Mesendoderm (in vitro differentiated cells): ENCODE measurements around the gene SBK2.
A peak's percentile ranks its signal among the peaks of the same experiment; 100 is the strongest.

Experiments
- DNase-seq: peaks from one replicate; pipeline ENCODE4 v3.0.0; 2013
- H2AK5ac ChIP-seq: 2 replicates; pipeline ENCODE4 v1.6.1; 2013; ENCODE audit warnings: low read length, inconsistent platforms
- H2BK120ac ChIP-seq: 2 replicates; pipeline ENCODE4 v1.6.1; 2013; ENCODE audit warnings: low read depth, mild to moderate bottlenecking, low read length, moderate library complexity, mixed read lengths
- H2BK15ac ChIP-seq: replicated peaks from 2 replicates; pipeline ENCODE4 v1.6.1; 2013; ENCODE audit warnings: low read depth, mild to moderate bottlenecking, moderate library complexity
- H2BK5ac ChIP-seq: 2 replicates; pipeline ENCODE4 v1.6.1; 2013; ENCODE audit warnings: low read length, inconsistent platforms
- H3K18ac ChIP-seq: 2 replicates; pipeline ENCODE4 v1.6.1; 2013; ENCODE audit warnings: mild to moderate bottlenecking, low read length, mixed read lengths
- H3K23ac ChIP-seq: one replicate; pipeline ENCODE4 v1.6.1; 2013; ENCODE audit warnings: low read length
- H3K27ac ChIP-seq: 2 replicates; pipeline ENCODE4 v1.5.1; 2013; ENCODE audit warnings: low read depth, mild to moderate bottlenecking, inconsistent platforms, low read length, moderate library complexity
- H3K27me3 ChIP-seq: 2 replicates; pipeline ENCODE4 v1.6.1; 2013; ENCODE audit warnings: low read length, control low read depth, mild to moderate bottlenecking, inconsistent platforms; ENCODE audit not compliant: insufficient read depth, poor library complexity
- H3K36me3 ChIP-seq: 2 replicates; pipeline ENCODE4 v1.6.1; 2013; ENCODE audit warnings: low read length, inconsistent platforms; ENCODE audit not compliant: control insufficient read depth, insufficient read depth
- H3K4ac ChIP-seq: one replicate; pipeline ENCODE4 v1.6.1; 2013; ENCODE audit warnings: low read depth, mild to moderate bottlenecking, low read length, moderate library complexity
- H3K4me1 ChIP-seq: 2 replicates; pipeline ENCODE4 v1.6.1; 2013; ENCODE audit warnings: low read depth, low read length, inconsistent platforms; ENCODE audit not compliant: control insufficient read depth
- H3K4me2 ChIP-seq: 2 replicates; pipeline ENCODE4 v1.6.1; 2013; ENCODE audit warnings: low read length
- H3K4me3 ChIP-seq: 2 replicates; pipeline ENCODE4 v1.5.1; 2013; ENCODE audit warnings: mild to moderate bottlenecking, low read length
- H3K56ac ChIP-seq: one replicate; pipeline ENCODE4 v1.6.1; 2013; ENCODE audit warnings: low read length
- H3K79me1 ChIP-seq: 2 replicates; pipeline ENCODE4 v1.6.1; 2013; ENCODE audit warnings: low read length, inconsistent platforms
- H3K79me2 ChIP-seq: 2 replicates; pipeline ENCODE4 v1.6.1; 2013; ENCODE audit warnings: mild to moderate bottlenecking, low read length; ENCODE audit not compliant: control insufficient read depth, insufficient read depth
- H3K9ac ChIP-seq: 2 replicates; pipeline ENCODE4 v1.6.1; 2013; ENCODE audit warnings: low read length, inconsistent platforms
- H4K5ac ChIP-seq: one replicate; pipeline ENCODE4 v1.6.1; 2013; ENCODE audit warnings: low read length
- H4K8ac ChIP-seq: one replicate; pipeline ENCODE4 v1.6.1; 2013; ENCODE audit warnings: low read depth, mild to moderate bottlenecking, control low read depth, low read length, moderate library complexity
- WGBS: extraction: QIAGEN DNeasy Blood & Tissue Kit; methylation state at CpG from one replicate; pipeline ENCODE4 v1.1.7; 2013; ENCODE audit warnings: low lambda C conversion rate, missing lambda C conversion rate; ENCODE audit not compliant: insufficient coverage; ENCODE audit errors: extremely low coverage; 5-methylcytosine and 5-hydroxymethylcytosine counted together

The SBK2 gene

GRCh38 chr19:55563261-55563690 is 26.3 kb upstream of the SBK2 start:
- no peaks in the 10 kb centered on the region for H3K79me2 ChIP-seq
- H2BK120ac ChIP-seq: no peak overlapping the region
- H3K27me3 ChIP-seq: no peaks in the 10 kb centered on the region
- no peak for DNase-seq
- H3K4me2 ChIP-seq: no peak overlapping the region
- no peak overlapping the region for H4K8ac ChIP-seq
- no peaks in the 10 kb centered on the region for H3K4me1 ChIP-seq
- H2AK5ac ChIP-seq: no peak overlapping the region
- no peak overlapping the region for H3K9ac ChIP-seq
- H3K4ac ChIP-seq: no peak overlapping the region
- no peak overlapping the region for H3K4me3 ChIP-seq
- H3K79me1 ChIP-seq: no peaks in the 10 kb centered on the region
- no peak overlapping the region for H3K18ac ChIP-seq
- H3K56ac ChIP-seq: no peak overlapping the region
- no peak overlapping the region for H4K5ac ChIP-seq
- H3K27ac ChIP-seq: no peak overlapping the region
- WGBS: no CpG with 5 or more reads among the region's 12 CpGs
- no peak overlapping the region for H3K23ac ChIP-seq
- no peak overlapping the region for H2BK15ac ChIP-seq
- H2BK5ac ChIP-seq: no peak overlapping the region
- H3K36me3 ChIP-seq: no peaks in the 10 kb centered on the region

GRCh38 chr19:55559684-55560083 is 22.8 kb upstream of the SBK2 start:
- H3K4me2 ChIP-seq: no peak overlapping the region
- no peak for DNase-seq
- H3K36me3 ChIP-seq: no peaks in the 10 kb centered on the region
- no peak overlapping the region for H3K9ac ChIP-seq
- H2BK120ac ChIP-seq: no peak overlapping the region
- H3K56ac ChIP-seq: no peak overlapping the region
- no peak overlapping the region for H3K18ac ChIP-seq
- no peaks in the 10 kb centered on the region for H3K79me2 ChIP-seq
- H3K4me1 ChIP-seq: no peaks in the 10 kb centered on the region
- no peak overlapping the region for H3K4ac ChIP-seq
- no peaks in the 10 kb centered on the region for H3K79me1 ChIP-seq
- no peak overlapping the region for H2AK5ac ChIP-seq
- no peak overlapping the region for H3K23ac ChIP-seq
- WGBS: no CpG with 5 or more reads among the region's 9 CpGs
- H4K8ac ChIP-seq: no peak overlapping the region
- no peak overlapping the region for H2BK15ac ChIP-seq
- no peak overlapping the region for H3K27ac ChIP-seq
- no peak overlapping the region for H2BK5ac ChIP-seq
- no peak overlapping the region for H4K5ac ChIP-seq
- H3K4me3 ChIP-seq: no peak overlapping the region
- no peaks in the 10 kb centered on the region for H3K27me3 ChIP-seq

GRCh38 chr19:55554741-55555152 is 17.8 kb upstream of the SBK2 start:
- Histone ChIP-seq H3K27ac (no peak overlapping the region), H4K8ac (no peak overlapping the region), H3K23ac (no peak overlapping the region), H3K4me3 (no peak overlapping the region), H3K4me1 (no peaks in the 10 kb centered on the region), H3K79me1 (no peaks in the 10 kb centered on the region), H2BK15ac (no peak overlapping the region), H2AK5ac (no peak overlapping the region), H3K18ac (no peak overlapping the region), H3K56ac (no peak overlapping the region), H3K4ac (no peak overlapping the region), H2BK120ac (no peak overlapping the region), H3K4me2 (no peak overlapping the region), H4K5ac (no peak overlapping the region), H3K79me2 (no peaks in the 10 kb centered on the region), H3K36me3 (no peaks in the 10 kb centered on the region), H2BK5ac (no peak overlapping the region), H3K9ac (no peak overlapping the region), H3K27me3 (no peaks in the 10 kb centered on the region)
- no peak for DNase-seq
- WGBS: no CpG with 5 or more reads among the region's 8 CpGs

GRCh38 chr19:55554302-55554701 is 17.4 kb upstream of the SBK2 start:
- no peak overlapping the region for H3K4me2 ChIP-seq
- no peak overlapping the region for H2BK15ac ChIP-seq
- no peak overlapping the region for H3K18ac ChIP-seq
- WGBS: no CpG with 5 or more reads among the region's 9 CpGs
- no peak for DNase-seq
- H3K79me1 ChIP-seq: no peaks in the 10 kb centered on the region
- H3K36me3 ChIP-seq: no peaks in the 10 kb centered on the region
- no peak overlapping the region for H3K27ac ChIP-seq
- H4K8ac ChIP-seq: no peak overlapping the region
- no peak overlapping the region for H3K23ac ChIP-seq
- H2BK5ac ChIP-seq: no peak overlapping the region
- no peaks in the 10 kb centered on the region for H3K79me2 ChIP-seq
- H2AK5ac ChIP-seq: no peak overlapping the region
- no peak overlapping the region for H3K9ac ChIP-seq
- no peak overlapping the region for H4K5ac ChIP-seq
- H3K4me1 ChIP-seq: no peaks in the 10 kb centered on the region
- H3K56ac ChIP-seq: no peak overlapping the region
- H3K27me3 ChIP-seq: no peaks in the 10 kb centered on the region
- no peak overlapping the region for H3K4me3 ChIP-seq
- no peak overlapping the region for H2BK120ac ChIP-seq
- no peak overlapping the region for H3K4ac ChIP-seq

GRCh38 chr19:55553217-55554182 is 16.6 kb upstream of the SBK2 start:
- Histone ChIP-seq H3K18ac (no peak overlapping the region), H3K79me1 (no peaks in the 10 kb centered on the region), H3K36me3 (no peaks in the 10 kb centered on the region), H2BK15ac (no peak overlapping the region), H3K9ac (no peak overlapping the region), H3K27ac (no peak overlapping the region), H3K4me1 (no peaks in the 10 kb centered on the region), H2AK5ac (no peak overlapping the region), H2BK120ac (no peak overlapping the region), H4K8ac (no peak overlapping the region), H3K79me2 (no peaks in the 10 kb centered on the region), H3K27me3 (no peaks in the 10 kb centered on the region), H3K4me2 (no peak overlapping the region), H3K23ac (no peak overlapping the region), H3K56ac (no peak overlapping the region), H2BK5ac (no peak overlapping the region), H3K4ac (no peak overlapping the region), H4K5ac (no peak overlapping the region), H3K4me3 (no peak overlapping the region)
- peak; percentile 35 for DNase-seq
- WGBS: no CpG with 5 or more reads among the region's 13 CpGs
